NT2/D1 (cell line): ENCODE results near the gene WWTR1.

Source experiments
- SUZ12 ChIP-seq: IDR thresholded peaks from 2 replicates; pipeline ENCODE4 v1.6.1; 2011; ENCODE audit not compliant: insufficient read length, insufficient read depth; ENCODE audit errors: extremely low read depth
- ZNF274 ChIP-seq: IDR thresholded peaks from 2 replicates; pipeline ENCODE4 v1.6.1; 2011; ENCODE audit warnings: mild to moderate bottlenecking, low read depth, low read length

DNA sequence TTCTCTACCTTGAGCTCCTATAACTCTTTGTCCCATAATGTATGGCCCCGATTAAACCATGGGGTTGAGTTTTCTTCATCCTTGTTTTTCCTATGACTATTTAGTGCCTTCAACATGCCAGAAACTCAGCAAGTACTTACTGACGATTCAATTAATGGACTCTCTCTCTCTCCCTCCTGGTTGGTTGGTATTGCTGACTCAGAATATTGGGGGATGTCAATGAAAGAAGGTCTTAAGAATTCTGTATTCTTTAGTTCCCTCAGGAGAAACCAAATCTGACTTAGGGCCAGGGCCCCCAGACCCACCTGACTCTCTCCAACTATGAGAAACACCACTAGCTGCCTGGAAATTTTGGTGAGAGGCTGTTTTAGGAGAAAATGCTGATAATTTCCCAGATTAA lies 142.6 kb downstream of the WWTR1 start:
- TF ChIP-seq ZNF274: no peak
- TF ChIP-seq SUZ12: no peak
